Measurements from ENCODE around the gene ADAMTS9.

The ADAMTS9 gene, protein sequence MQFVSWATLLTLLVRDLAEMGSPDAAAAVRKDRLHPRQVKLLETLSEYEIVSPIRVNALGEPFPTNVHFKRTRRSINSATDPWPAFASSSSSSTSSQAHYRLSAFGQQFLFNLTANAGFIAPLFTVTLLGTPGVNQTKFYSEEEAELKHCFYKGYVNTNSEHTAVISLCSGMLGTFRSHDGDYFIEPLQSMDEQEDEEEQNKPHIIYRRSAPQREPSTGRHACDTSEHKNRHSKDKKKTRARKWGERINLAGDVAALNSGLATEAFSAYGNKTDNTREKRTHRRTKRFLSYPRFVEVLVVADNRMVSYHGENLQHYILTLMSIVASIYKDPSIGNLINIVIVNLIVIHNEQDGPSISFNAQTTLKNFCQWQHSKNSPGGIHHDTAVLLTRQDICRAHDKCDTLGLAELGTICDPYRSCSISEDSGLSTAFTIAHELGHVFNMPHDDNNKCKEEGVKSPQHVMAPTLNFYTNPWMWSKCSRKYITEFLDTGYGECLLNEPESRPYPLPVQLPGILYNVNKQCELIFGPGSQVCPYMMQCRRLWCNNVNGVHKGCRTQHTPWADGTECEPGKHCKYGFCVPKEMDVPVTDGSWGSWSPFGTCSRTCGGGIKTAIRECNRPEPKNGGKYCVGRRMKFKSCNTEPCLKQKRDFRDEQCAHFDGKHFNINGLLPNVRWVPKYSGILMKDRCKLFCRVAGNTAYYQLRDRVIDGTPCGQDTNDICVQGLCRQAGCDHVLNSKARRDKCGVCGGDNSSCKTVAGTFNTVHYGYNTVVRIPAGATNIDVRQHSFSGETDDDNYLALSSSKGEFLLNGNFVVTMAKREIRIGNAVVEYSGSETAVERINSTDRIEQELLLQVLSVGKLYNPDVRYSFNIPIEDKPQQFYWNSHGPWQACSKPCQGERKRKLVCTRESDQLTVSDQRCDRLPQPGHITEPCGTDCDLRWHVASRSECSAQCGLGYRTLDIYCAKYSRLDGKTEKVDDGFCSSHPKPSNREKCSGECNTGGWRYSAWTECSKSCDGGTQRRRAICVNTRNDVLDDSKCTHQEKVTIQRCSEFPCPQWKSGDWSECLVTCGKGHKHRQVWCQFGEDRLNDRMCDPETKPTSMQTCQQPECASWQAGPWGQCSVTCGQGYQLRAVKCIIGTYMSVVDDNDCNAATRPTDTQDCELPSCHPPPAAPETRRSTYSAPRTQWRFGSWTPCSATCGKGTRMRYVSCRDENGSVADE (N-terminal part only)

DNA sequence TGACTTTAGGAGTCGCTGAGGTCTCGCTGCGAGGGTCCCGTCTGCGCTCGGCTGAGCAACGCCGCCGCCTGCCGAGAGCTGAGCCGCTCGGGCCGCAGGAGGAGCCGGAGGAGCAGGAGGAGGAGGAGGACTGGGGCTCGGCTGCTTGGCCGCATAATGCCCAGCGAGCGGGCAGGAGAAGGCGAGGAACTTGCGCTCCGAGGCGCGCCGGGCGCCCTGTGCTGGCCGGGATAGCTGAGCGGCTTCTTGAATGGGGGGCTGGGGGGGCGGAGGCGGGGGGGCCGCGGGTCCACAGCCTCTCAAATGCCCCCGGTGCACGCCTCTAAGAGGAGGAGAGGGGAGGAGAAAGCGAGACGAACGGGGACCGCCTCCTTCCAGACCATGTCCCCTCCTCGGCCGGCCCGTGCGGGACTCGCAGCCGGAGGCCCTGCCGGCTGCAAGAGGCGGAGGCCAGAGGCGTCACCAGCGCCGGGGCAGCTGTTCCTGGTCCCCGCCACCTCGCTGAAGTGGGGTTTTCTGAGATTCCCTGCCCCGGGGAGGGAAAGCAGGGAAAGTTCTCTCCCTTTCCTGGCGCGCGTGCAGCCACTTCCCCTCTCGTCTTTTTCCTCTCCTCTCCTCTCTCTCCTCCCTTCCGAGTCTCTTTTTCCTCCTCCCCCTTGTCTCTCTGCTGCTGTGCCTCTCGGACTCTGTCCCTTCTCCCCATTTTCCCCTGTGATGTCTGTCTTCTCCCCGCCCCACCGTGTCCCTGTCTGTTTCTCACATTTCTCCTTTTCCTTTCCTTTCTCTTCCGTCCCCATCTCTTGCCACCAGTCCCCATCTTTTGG, at the start of gene ADAMTS9:
Gene ADAMTS9, minus strand, starts transcription at position 220 of the 824 bp plus-strand sequence. CDS start 343 bp downstream, outside the sequence.
- DNase-seq (ENCODE audit: low read depth) = no peak

DNA sequence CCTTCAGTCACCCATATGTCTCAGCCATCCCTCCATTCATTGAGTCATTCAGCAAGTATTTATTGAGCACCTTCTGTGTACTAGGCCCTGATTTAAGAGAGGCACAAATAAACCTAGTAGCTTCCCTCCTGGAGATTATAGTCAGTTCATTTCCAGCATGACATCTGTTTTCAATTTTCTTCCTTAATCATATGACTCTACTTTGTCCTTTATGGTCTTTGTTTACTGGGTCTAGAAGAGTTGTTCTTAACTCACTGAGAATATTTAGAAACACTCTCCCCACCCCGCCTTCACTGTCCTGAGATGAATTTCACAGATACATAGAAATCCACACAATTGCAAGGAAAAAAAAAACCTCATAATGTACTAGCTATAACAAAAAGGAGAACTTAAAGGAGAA, 44.8 kb upstream of the ADAMTS9 start:
- no peak for DNase-seq (ENCODE audit: low read depth)

DNA sequence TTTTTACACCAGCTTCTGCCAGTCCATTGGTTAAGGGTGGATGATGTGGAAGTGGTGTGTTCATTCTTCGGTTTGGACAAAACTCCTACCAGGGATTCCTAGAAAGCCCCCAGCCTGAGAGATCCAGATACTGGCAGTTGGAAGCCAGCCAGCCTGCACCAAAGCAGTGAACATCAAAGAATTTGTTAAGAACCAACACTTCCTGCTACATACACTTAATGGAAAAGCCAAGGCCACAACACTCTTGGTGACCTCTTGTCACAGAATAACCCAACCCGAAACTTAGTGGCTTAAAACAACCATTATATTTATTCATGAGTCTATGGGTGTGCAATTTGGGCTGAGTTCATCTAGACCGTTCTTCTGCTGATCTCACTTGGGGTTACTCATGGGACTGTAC, 42.9 kb upstream of the ADAMTS9 start:
- DNase-seq (ENCODE audit: low read depth) = no peak

DNA sequence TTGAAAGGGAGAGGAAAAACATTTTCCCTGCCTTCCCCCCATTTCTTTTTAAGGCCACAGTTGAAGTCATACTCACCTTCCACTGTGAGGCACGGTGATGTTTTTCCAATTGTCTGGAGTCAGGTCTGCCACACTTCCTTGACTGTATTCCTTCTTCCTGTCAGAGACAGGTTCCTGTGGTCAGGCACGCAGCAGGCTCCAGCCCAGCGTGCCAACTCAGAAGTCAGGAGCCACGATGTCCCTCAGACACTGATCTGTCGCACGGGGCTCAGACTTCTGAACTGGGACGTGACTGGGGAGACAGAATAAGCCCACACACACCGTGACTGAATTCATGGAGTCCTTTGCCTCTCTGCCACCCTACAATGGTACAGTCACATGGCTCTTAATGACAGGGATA, 41.2 kb upstream of the ADAMTS9 start:
- DNase-seq (ENCODE audit: low read depth) = no peak

DNA sequence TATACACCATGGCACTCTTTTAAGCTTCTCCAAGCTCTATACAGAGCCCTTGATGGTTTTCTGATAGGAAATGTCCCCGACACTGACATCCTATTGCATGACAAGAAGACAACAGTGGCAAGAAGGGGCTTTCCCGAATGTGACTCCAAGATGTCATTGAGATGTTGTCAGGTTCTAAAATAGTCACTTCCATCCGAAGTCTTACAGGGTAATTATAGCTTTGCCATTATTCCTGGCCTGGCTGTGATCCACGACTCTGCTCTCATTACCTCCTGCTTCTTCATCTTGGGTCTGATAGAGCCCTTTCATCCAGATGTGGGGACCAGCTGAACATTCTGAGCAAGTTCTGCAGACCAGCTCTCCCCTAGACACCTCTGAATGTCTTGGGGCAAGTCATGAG, 40.6 kb upstream of the ADAMTS9 start:
- no peak for DNase-seq (ENCODE audit: low read depth)

DNA sequence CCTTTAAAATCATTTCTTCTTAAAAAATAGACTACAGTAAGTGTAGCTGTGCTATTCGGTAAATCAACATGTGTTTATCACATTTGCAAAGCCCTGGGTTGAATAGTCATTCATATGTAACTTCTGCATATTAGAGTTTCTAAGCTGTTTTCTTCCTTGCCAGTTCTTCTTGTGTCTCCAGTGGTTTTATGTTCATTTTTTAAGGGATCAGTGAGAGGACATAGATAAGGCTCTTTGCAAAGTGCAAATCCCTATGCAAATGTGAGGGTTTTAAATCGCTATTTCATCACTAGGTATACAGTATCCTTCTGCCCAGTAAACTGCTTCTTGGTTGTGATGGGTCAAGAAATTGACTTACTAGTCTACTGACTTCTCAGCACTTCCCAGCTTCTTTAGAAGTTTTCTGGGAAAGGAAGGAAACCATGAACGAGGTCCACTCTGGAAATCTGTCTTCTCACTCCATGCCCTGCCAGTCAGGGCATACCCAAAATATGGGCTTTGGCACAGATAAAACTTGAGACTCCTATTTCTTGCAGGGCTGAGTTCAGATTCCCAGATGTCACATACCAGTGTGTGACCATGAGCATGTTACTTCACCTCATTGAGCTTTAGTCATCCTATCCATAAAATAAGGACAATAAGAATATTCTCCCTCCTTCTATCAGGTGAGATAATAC, 38.8 kb upstream of the ADAMTS9 start:
- no peak for DNase-seq (ENCODE audit: low read depth)

DNA sequence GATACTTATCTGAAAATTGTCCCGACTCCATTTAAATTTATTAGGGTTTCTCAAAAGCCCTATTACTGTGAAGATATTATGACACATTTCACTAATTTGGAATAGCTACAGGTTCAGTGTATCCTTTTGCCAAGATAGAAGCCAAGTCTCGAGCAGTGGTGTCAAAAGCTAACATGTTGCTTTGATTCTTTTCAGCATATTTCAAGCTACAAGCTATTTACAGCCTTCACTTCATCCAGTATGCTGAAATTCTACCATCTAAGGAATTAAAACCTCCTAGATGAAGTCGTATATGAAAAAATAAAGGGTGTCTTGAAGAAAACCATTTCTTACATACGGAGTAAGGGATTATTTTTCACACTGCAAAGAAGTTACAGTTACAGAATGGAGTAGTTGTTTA, 31.2 kb upstream of the ADAMTS9 start:
- DNase-seq (ENCODE audit: low read depth) = no peak

DNA sequence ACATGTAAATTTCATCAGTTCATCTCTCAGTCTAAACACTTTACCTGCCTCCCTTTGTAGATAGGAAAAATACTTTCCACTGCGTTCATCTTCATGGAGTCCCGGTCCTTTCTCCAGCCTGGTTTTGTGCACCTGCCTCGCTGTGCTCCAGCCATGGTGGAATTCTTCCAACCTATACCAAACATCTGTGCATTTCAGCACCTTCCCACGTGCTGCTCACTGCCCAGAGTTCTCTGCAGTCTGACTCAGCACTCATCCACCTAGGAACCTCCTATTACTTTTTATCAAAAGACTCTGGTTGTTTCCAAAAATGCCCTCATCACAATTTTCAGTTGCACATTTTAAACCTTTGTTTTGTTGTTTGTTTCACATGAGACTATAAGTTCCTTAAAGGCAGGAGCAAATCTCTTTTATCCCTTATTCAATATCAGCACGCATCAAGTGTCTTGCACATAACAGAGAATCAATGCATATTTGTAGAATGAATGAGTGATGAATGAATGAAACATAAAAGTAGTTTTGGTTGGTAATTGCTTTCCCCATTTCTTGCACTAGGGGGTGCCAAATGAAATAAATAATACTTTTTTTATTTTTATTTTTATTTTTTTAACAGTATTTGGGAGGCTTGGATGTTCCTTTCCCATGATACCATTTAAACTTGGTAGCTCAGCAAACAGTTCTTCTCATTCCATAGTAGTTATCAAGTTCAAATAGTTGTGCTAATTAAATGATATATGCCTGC, 30.2 kb upstream of the ADAMTS9 start:
- DNase-seq (ENCODE audit: low read depth) = no peak

DNA sequence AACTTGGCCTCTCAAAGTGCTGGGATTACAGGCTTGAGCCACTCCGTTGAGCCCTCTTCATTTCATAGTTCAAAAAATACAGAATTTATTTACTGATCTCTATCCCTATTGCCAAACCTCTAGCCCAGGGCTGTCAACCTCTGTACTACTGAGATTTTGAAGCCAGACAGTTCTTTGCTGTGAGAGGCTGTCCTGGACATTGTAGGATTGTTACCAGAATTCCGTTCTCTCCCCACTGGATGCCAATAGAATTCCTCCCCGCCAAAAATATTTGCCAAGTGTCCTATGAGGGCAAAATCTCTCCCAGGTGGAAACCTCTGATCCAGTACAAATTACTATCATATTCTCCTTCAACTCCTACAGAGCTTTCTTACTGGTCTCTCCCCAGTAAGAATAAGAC, 29.6 kb upstream of the ADAMTS9 start:
- DNase-seq (ENCODE audit: low read depth) = no peak

DNA sequence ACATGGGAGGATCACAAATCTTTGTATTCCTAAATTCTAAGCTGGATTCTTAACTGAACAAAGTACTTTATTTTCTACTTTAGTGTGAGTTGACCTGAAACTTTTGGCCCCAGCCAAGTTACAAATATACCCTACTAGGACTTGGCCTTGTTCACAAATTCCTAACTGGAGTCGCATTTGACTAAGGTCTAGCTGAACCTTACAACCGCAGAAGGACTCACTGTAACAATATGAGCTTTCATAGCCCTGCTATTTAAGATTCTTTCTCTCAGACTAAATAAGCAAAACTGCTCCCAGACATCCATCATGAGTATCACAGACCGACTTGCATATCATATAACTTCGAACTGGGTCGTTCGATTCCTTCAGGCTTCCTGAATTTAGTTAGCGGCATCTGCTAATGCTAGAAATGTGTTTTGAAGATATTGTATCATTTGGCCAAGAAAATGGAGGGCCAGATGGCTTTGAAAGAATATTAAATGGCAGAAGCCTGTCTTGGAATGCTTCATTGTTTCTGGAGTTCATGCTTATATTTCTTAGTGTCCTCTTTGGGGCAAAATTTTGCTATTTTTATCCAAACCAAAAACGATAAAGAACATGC, 28.4 kb upstream of the ADAMTS9 start:
- DNase-seq (ENCODE audit: low read depth) = no peak

DNA sequence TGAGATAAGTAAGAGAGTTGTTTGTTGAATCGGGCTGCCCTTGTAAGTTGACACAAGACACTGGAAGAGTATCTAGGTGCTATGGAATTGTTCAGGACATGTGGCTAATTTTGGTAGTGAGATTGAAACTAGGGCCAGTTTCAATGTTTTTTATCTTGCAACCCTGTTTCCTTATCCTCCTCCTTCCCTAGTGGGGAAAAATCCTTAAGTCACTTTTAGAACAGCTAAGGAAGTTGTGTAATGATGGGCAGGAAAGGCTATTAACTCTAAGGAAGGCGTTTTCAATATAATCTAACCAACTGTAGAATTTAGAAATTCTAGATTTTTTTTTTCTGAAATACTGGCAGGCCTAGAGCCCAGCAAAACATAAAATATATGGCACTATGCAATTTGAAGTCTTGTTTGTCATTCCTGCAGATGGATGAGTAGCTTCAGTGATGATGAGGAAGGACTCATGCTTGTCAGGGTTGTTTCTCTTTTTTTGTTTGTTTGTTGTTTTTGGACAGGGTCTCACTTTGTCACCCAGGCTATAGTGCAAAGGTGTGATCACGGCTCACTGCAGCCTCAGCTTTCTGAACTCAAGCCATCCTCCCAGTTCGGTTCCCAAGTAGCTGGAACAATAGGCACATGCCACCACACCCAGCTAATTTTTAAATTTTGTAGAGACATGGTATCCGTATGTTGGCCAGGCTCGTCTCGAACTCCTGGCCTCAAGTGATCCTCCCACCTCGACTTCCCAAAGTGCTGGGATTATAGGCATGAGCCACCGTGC, 27.6 kb upstream of the ADAMTS9 start:
- DNase-seq (ENCODE audit: low read depth) = no peak

DNA sequence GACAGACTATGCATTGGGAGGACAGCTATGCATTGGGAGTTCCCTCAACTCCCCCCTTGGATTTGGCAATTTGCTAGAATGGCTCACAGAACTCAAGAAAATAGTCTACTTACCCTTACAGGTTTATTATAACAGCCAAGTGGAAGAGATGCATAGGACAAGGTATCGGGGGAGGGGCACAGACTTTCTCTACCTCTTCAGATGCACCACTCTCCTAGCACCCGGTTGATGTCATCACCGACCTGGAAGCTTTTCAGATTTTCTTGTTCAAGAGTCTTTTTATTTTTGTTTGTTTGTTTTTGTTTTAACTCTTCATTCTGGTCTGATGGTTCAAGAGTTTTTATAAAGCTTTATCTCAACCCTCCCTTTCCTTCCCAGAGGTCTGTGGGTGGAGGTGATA, 20.7 kb upstream of the ADAMTS9 start:
- DNase-seq (ENCODE audit: low read depth) = no peak

DNA sequence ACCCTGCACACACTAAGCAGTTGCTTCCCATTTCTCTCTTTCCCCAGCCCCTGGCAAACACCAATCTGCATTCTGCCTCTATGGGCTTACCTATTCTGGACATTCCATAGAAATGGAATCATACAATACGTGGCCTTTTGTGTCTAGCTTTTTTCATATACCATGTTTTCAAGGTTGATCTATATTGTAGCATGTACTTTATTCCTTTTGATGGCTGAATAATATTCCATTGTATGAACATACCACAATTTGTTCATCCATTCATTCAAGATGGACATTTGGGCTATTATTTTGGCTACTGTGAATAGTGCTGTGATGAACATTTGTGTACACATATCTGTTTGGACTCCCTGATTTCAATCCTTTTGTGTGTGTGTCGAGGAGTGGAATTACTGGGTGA, 18.1 kb upstream of the ADAMTS9 start:
- no peak for DNase-seq (ENCODE audit: low read depth)

DNA sequence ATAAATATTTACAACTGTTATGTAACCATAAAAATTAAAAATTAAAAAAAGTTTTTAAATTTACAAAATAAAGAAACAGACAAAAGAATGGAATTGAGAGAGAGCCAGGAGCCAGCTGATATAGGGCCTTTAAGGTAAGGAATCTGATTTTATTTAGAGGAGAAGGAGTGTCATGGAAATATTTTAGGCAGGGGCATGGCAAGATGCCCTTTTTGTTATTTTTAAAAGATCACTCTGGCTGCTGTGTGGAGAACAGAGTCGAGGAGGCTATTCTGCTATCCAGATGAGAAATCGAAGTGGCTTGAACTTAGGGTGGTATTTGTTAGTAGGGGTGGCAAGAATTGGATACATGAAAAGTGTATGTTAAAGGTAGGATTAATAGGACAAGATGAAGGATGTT, 9.1 kb upstream of the ADAMTS9 start:
- no peak for DNase-seq (ENCODE audit: low read depth)

DNA sequence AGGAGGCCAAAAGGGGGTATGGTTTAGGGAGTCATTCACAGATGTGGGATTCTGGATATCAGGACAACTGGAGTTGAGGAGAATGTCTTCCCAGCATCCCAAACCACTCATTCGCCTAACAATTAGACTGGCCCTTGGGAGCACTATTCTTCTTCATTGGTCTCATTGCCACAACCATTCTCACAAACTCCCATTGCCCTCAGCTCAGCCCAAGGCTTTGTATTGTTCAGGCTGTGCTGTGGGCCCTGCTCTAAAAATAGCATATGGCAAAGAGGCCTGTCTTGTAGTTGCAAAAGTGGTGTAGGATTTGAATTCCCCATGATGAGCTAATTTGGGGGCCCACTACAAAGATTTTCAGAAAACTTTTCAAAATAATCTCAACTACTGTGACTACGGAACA, 6.3 kb upstream of the ADAMTS9 start:
- DNase-seq (ENCODE audit: low read depth) = no peak

DNA sequence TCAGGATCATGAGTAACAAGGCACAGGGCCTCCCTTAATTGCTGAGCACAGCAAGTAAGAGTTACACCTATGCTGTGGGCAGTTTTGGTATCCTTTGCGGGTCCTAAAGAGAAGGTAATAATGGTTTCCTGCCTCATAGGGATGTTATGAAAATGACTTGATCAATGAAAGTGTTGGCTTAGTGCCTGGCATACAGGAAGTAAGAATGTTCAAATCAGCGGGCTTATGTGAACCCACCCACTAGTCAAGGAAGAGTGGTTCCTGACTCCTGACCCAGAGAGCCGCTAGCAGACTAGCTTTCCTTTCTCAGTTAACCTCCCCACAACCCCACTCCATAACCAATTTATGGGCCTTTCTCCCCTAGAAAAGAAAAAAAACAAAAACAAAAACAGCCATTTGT, 5.2 kb upstream of the ADAMTS9 start:
- DNase-seq (ENCODE audit: low read depth) = no peak

DNA sequence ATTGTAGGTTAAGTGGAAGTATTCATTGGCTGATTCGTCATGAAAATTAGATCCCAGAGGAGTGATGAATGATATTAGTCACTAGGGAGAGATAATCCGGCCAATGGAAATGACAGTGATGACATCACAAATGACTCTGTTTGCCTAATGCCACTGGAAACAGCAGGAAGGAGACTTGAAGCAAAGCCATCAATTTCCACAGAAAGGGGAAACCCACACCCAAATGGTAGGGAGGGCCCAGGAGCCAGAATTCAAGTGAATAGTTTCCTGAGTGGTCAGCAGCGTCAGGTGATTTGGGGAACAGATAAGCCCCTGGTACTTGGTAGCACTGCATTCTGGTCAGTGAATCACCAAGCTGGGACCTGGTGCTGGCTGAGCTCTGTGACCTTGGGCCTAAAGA, 3.3 kb upstream of the ADAMTS9 start:
- no peak for DNase-seq (ENCODE audit: low read depth)

DNA sequence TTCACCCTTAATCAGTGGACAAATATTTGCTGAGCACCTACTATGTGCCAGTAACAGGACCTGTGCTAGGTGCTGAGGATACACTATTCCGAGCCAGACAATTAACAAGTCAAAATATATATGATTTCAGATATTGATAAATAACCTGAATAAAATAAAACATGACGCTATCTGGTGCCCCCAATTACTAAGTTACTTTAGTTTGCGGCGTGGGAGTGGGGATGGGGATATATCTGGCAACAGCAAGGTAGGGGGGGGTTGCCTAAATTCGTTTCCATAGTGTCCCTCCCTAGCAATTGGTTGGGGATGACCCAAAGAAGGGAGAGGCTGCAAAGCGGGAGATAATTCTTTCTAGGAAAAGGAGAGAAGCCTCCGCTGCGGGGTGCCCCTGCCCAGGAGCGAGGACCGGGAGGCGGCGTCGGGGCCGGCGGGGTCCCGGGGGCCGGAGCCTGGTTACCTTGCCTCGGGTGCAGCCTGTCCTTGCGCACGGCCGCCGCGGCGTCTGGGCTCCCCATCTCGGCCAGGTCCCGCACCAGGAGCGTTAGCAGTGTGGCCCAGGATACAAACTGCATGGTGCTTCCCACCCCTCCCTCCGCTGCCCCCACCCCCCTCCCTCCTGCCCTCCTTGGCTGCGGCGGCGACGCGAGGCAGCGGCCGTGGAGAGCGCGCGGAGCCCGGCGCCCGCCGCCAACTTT, 567 bp downstream of the ADAMTS9 start:
- no peak for DNase-seq (ENCODE audit: low read depth)

Measured in activated gamma-delta T cell treated with anti-CD3 and anti-CD28 coated beads, Interleukin-2, amount 50 U/mL, for 16 hours (primary cell).